ENCODE measurements around the gene OR51L1. TPM values are rescaled to one million over a fixed set of nuclear protein-coding genes. Genes with fewer than 3 reads are reported as not detected.

The OR51L1 gene
- total and polyA plus RNA-seq, 2 of the 4 experiments (the other 2 are of a cell fraction), result not detected

DNA sequence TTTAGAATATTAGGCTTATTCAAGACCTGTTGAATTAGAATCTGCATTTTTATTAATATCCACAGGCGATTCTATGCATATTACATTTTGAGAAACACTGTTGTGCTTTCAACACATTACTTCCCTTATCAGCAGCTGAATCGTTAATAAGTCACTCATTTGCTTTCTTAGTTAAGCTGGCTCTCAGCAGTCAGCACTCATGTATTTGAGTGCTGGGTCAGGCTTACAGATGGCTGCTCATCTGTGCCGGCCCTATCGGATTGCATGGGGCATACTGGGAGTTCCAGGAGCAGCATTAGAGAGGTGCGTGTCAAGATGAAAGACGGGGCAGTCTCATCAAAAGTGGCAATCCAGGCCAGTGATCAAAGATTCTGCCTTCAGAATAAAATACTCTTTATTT is 10.8 kb upstream of the OR51L1 start:
- no peaks in the 10 kb centered on the region for H3K4me1 ChIP-seq (ENCODE audit: control insufficient read depth, insufficient read depth, low read length)
- POLR2A ChIA-PET (ENCODE audit: unreplicated experiment), result no interaction called here
- H3K14ac ChIP-seq (replicated peaks; ENCODE audit: low read depth, low read length), result no peak overlapping the region
- no peak overlapping the region for H2AK9ac ChIP-seq (replicated peaks; ENCODE audit: low read depth, low read length, poor library complexity)
- no peaks in the 10 kb centered on the region for H3K9me3 ChIP-seq (ENCODE audit: control insufficient read depth, insufficient read depth, low read length)
- no peak overlapping the region for H4K91ac ChIP-seq (ENCODE audit: insufficient read depth, low read depth, low read length)
- CTCF ChIA-PET, result no interaction called here
- H4K8ac ChIP-seq (ENCODE audit: low read depth in 2 of 2, low read length in 2 of 2), result no peak overlapping the region
- H3K9ac ChIP-seq (ENCODE audit: low read depth, low read length), result no peak overlapping the region
- no peak overlapping the region for H2BK20ac ChIP-seq (ENCODE audit: low read depth, low read length)
- H4K20me1 ChIP-seq (ENCODE audit: insufficient read depth, low read length), result no peaks in the 10 kb centered on the region
- DNase-seq (no peak), ATAC-seq (ENCODE audit: low read depth) (no peak)
- no peak overlapping the region for H4K5ac ChIP-seq (ENCODE audit: low read depth, low read length)
- intact Hi-C loops (cut with micrococcal nuclease) (no loop called here), dilution Hi-C loops (cut with HindIII; ENCODE audit: low sequenced_read_pairs, unreplicated experiment) (no loop called here), in situ Hi-C loops (cut with MboI; ENCODE audit: low sequenced_read_pairs) (no loop called here)
- no peaks in the 10 kb centered on the region for H3K9me1 ChIP-seq (ENCODE audit: insufficient read depth, low read length)
- H3K4me2 ChIP-seq (ENCODE audit: low read depth, low read length), result no peak overlapping the region
- 17% methylated on average over 1 of the region's 6 CpGs; no CpG with 5 or more reads in 1 of the 2 experiments for WGBS, 2 experiments (ENCODE audit: extremely low coverage in 2 of 2, insufficient read length in 1 of 2)
- TF ChIP-seq SMC3 (IDR thresholded peaks at IDR 0.05; ENCODE audit: low read depth, low read length) (no peak), BHLHE40 (IDR thresholded peaks at IDR 0.05; ENCODE audit: low read depth, low read length) (no peak), RFX5 (IDR thresholded peaks at IDR 0.05; ENCODE audit: low read depth, low read length) (no peak), POLR2A (IDR thresholded peaks at IDR 0.05; ENCODE audit: low read depth, low read length) (no peak), NFE2L2 (IDR thresholded peaks at IDR 0.05; ENCODE audit: low read depth, low read length) (no peak)
- no peak overlapping the region for H3K27ac ChIP-seq (ENCODE audit: insufficient read depth, low read length)
- no peak overlapping the region for H3K23ac ChIP-seq (ENCODE audit: low read depth, low read length)
- no peaks in the 10 kb centered on the region for H3K27me3 ChIP-seq (ENCODE audit: control insufficient read depth, insufficient read depth, low read length)
- no peak overlapping the region for H3K18ac ChIP-seq (ENCODE audit: low read depth, low read length)
- H3K56ac ChIP-seq (ENCODE audit: extremely low read depth, insufficient read depth, low read length), result no peak overlapping the region
- H3K4ac ChIP-seq (ENCODE audit: low read depth, low read length), result no peak overlapping the region
- no peak overlapping the region for H3K4me3 ChIP-seq (ENCODE audit: insufficient read depth, low read depth, low read length)
- BruUV-seq (replicated peaks), result no TSS peak
- H2BK15ac ChIP-seq (ENCODE audit: low read depth, low read length), result no peak overlapping the region
- H2AK5ac ChIP-seq (ENCODE audit: low read depth, low read length), result no peak overlapping the region
- H2BK120ac ChIP-seq (ENCODE audit: low read depth, low read length), result no peak overlapping the region
- no peak overlapping the region for H2BK5ac ChIP-seq (ENCODE audit: low read depth, low read length, poor library complexity, severe bottlenecking)
- no peak overlapping the region for H2AFZ ChIP-seq (replicated peaks; ENCODE audit: low read length, poor library complexity)
- no peaks in the 10 kb centered on the region for H3K79me1 ChIP-seq (ENCODE audit: low read depth in 1 of 2, low read length in 2 of 2)
- no peaks in the 10 kb centered on the region for H3K36me3 ChIP-seq (ENCODE audit: control insufficient read depth, insufficient read depth, low read length)
